Measurements from ENCODE around the gene POC1B.

Gene POC1B

DNA sequence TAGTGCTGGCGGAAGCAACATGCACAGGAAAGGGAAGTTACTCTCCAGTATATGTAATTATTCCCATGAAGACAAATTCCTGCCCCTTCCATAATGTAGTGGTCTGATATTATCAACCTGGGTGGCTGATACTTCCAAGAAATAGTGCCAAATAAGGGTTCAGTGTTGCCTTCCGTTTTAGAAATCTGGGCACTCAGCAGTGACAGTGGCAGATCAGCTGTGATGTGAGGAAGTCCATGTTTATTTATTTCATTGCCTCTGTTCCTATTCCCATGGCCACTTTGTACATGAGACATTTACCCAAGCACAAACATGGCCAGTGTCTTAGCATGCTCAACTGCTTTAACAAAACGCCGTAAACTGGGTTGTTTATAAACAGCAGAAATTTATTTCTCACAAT lies 20.3 kb upstream of the POC1B start:
- H3K4me3 ChIP-seq (ENCODE audit: low read length) = no peak overlapping the region
- TF ChIP-seq ZNF274 (IDR thresholded peaks at IDR 0.05; ENCODE audit: low read depth, low read length) = no peak

DNA sequence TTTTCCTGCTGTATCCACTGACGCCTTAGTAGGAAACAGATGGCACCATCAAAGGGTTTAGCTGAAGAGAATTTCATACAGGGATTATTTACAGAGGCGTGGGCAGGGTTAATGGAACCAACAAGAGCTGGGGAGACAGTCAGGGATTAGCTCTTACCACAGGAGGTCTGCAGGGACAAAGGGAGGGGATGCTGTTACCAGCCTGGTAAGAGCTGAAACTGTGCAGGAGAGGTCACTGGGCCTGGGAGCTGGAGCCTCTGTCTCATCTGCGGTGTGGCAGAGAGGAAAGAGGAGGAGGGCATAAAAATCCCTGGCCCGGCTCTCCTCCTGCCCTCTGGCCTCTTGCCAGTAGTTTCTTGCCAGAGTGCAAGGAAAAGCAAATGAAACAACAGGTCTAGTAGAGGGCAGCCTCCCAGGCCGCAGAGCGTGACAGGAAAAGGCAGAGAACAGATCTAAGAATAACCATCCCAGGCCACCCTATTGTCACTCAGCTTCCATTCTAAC lies 18.9 kb upstream of the POC1B start:
- no peak overlapping the region for H3K4me3 ChIP-seq (ENCODE audit: low read length)
- TF ChIP-seq ZNF274 (IDR thresholded peaks at IDR 0.05; ENCODE audit: low read depth, low read length) = no peak

DNA sequence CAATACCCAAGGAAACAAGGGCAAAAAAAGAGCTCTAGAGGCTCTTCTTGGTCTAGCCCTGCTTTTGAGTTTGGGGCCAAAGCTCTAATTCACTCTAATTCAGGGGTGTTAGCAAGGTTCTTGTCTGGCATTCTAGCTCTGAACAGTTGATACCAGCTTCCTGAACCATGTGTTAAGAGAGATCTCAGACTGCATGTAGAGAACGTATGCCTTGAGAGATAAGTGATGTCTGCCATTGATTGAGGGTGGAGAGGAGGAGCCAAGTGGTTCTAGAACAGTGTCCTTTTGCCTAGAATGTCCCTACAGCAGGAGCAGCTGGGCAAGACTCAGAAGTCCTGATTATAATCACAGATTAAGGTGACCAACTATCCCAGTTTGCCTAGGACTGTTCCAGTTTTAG lies 18.2 kb upstream of the POC1B start:
- no peak overlapping the region for H3K4me3 ChIP-seq (ENCODE audit: low read length)
- TF ChIP-seq ZNF274 (IDR thresholded peaks at IDR 0.05; ENCODE audit: low read depth, low read length) = no peak

DNA sequence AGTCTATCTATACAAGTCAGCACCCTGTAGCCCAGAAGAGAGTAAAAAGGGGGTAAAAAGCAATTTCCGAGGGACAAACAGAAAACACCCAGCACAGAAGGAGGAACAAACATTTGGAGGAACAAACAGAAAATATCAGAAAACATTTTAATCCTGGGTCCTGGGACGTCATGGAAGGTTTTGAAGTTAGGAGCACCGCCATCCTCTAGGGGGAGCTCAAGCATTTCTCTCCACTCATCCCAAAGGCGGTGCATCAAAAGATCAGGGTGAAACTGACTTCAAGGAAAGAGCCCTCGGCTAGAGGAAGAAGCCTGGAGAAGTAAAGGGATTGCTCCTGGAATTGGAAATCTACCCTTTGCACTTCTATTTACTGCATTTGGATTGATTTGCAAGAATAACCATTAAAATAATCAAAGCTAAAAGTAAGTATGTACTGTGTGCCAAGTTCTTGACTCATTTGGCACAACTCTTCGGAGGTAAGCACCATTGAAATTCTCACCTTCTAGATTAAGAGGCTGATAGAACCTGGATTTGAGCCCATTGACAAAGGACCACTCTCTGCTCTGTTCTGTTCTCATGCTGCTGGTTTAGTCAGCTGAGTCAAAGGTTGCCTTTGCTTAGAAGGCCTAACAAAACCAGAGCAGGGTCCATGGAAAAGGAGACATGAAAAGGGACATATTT lies 17.2 kb upstream of the POC1B start:
- H3K4me3 ChIP-seq (ENCODE audit: low read length) = no peak overlapping the region
- no peak for TF ChIP-seq ZNF274 (IDR thresholded peaks at IDR 0.05; ENCODE audit: low read depth, low read length)

DNA sequence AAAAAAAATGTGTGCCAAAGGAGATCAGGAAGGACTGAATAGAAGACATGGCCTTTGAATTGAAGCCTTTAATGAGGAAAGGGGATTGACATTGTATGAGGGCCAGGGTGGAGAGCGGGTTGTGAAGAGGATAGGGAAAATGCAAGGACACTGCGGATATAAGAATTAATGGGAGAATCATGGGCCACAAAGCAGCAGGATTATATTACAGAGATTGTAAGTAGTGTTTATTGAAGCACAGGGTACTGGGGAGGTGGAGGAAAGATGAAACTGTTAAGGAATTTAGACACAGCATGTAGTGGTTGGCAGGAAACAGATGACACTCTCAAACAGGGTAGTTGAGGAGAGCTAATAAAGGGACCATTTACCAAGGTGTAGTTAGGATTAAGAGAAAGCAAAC lies 16.4 kb upstream of the POC1B start:
- H3K4me3 ChIP-seq (ENCODE audit: low read length) = no peak overlapping the region
- TF ChIP-seq ZNF274 (IDR thresholded peaks at IDR 0.05; ENCODE audit: low read depth, low read length) = no peak

DNA sequence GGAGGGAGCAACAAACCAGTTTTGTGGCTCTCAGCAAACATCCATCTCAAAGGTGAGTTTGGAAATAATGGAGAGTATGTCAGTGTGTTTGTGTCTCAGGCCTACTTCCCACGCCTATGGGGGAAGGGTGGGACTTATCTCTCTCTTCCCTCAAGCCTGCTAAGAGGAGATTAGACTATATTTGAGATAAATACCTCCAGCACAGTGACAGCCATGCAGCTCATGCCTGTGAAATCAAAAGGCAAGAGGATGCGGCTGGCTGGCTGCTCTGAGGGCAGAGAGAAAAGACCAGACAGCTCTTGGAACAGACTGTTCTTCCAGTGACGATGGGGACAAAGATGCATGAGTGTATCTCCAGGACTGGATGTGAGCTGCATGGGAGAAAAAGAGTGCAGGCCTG lies 14.7 kb upstream of the POC1B start:
- no peak for TF ChIP-seq ZNF274 (IDR thresholded peaks at IDR 0.05; ENCODE audit: low read depth, low read length)
- H3K4me3 ChIP-seq (ENCODE audit: low read length) = no peak overlapping the region

DNA sequence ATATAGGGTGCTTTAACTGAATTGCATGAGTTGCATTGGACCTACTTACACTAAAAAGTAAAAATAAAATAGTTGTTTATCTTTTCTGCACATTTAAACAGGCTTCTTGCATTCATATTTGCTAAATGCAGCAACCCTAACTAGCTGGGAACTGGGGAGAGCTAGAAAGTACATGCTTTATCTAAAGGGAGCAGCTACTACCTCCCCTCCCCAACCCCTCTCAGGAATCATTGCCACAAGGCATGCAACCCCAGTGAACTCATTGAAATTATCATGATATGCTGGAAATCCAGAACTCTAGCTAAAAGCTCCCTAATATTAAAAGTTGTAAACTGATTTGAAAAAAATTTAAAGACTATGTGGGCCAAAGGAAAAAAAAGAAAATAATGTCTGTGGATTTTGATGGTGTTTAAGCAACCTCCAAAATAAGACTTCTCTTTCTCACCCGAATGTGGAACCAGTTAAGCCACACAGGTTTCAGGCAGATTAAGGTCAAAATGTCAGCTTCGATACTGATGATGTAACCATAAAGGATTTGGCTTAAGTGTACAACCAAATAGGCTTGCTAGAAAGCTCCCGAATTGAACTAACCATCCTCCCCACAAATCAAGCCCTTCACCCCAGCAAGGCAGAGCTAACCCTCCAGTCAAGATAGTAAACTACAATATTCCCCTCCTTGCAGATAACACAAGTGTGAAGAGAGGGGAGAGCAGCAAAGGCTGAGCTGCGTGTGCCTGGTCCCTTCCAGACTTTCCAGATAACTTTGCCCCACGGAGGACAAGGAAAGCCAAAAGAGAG lies 13.8 kb upstream of the POC1B start:
- H3K4me3 ChIP-seq (ENCODE audit: low read length) = no peak overlapping the region
- TF ChIP-seq ZNF274 (IDR thresholded peaks at IDR 0.05; ENCODE audit: low read depth, low read length) = no peak

DNA sequence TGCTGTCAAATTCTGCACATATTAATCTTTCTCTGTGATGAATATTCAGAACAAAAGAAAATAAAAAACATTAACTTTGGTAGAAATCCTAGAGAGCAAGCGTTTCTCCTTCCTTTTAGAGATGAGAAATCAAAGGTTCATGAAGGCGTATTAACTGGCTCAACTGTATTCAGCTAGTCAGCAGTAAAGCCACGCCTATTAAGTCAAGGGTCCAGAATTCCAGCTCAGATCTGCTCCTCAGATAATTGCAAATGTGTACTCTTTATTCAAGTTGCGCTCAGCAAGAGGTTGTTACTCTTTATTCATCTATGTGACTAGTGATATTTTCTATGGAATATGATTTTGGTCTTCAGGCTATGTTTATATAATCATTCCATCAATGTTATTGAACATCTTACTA lies 13.1 kb upstream of the POC1B start:
- no peak overlapping the region for H3K4me3 ChIP-seq (ENCODE audit: low read length)
- no peak for TF ChIP-seq ZNF274 (IDR thresholded peaks at IDR 0.05; ENCODE audit: low read depth, low read length)

DNA sequence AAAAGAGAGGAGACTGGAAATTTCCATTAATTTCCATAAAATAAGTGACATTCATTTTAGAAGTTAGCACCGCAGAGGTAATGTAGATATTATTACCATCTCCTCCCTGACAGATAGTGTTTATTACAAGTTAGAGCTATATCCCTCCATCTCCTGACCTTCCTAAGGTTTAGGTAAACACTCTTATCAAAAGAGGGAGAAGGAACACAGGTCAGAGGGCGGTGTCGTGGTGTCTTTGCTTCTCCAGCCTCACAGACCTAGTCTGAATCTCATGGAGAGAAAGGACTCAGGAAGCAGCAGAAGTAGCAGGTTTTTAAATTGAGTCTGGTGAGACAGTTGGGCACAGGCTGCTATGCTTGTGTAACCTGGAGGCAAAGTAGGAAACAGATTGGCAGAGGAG lies 11.5 kb upstream of the POC1B start:
- TF ChIP-seq ZNF274 (IDR thresholded peaks at IDR 0.05; ENCODE audit: low read depth, low read length) = no peak
- no peak overlapping the region for H3K4me3 ChIP-seq (ENCODE audit: low read length)

DNA sequence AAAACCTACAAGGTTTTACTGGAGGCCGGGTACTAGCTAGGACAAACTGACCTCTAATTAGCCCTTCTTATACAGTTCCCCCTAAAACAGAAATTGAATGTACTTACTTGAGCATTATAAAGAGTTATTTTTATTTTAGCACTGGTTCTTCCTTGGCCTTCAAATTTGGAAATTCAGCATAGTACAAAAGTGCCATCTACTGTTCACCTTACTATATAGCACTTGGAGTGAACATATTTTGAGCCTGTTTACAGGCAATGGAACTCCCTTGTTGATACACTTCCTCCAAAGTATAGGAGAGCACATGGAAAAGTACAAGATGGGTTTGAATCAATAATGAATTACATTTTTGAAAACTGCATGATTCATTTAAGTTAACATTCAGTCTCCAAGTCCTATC lies 3.9 kb upstream of the POC1B start:
- no peak overlapping the region for H3K4me3 ChIP-seq (ENCODE audit: low read length)
- no peak for TF ChIP-seq ZNF274 (IDR thresholded peaks at IDR 0.05; ENCODE audit: low read depth, low read length)

DNA sequence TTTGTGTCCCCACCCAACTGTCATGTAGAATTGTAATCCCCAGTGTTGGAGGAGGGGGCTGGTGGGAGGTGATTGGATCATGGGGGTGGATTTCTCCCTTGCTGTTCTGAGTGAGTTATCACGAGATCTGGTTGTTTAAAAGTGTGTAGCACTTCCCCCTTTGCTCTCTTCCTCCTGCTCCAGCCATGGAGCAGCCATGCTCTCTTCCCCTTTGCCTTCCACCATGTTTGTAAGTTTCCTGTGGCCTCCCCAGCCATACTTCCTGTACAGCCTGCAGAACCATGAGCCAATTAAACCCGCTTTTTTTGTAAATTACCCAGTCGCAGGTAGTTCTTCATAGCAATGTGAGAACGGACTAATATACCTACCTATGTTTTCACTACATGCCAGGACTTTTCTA lies 2.6 kb upstream of the POC1B start:
- TF ChIP-seq ZNF274 (IDR thresholded peaks at IDR 0.05; ENCODE audit: low read depth, low read length) = no peak
- no peak overlapping the region for H3K4me3 ChIP-seq (ENCODE audit: low read length)

DNA sequence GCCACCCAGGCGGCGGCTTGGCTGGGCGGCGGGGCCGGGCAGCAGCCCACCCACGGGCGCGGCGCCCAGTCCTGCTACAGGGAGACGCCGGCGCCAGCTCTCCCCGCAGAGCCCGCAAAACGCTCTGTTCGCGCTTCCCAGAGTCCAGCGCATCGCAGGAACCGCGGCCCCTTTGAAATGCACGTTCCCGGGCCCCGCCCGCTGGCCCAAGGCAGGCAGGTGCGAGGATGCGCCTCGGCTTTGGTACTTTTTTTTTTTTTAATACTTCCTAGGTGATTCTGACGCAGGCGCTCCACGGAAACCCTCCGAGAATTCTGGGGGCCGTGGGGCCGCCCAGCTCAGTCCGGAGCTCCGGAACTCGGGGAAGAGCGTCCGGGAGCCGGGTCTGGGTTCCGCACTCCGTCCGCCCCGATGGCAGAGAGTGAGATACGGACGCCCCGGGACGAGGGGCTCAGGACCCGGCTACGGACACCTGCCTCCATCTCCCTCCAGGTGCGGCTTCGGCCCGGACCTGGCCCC lies 483 bp downstream of the POC1B start:
- peak overlapping the region; percentile 86 for H3K4me3 ChIP-seq (ENCODE audit: low read length)
- no peak for TF ChIP-seq ZNF274 (IDR thresholded peaks at IDR 0.05; ENCODE audit: low read depth, low read length)

DNA sequence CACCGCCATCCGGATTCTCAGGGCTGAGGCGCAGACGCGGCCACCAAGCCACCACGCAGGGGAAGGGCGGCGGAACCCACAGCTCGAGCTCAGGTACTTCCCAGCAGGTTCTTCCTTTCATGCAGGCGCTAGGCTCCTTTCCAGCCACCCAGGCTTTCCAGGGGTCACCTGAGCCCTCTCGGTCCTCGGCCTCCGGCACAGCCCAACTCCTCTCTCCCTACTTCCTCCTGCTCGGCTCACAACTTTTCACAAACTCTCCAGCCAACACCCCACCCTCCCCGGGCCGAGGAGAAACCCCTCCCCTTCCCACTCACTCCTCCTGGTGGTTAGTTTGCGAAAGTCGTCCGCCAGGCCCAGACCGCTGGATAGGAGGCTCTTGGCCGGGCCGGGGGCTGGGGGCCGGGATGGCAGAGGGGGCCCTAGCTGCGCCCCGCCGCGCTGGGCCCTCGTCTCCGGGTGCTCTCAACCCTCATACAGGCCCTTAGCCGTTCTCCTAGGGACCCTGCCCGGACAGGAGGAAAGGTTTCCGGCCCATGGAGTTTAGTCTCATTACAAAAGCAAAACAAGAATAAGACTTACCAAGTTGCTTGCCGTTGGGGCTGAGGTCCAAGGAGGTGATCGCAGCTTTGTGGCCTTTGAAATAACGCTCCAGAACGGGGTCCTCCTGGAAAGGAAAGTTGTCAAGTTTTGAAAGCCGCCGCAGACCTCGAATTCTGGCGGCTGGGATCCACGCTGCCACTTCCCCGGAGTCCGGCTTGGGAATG lies 1.1 kb downstream of the POC1B start, which contains the start of gene GALNT4:
GALNT4 (minus strand) TSS at position 256 of the 764 bp plus-strand sequence; CDS start at position 9, 247 bp downstream.
- H3K4me3 ChIP-seq (ENCODE audit: low read length) = peak within 1 kb of the TSS; percentile 86
- no peak for TF ChIP-seq ZNF274 (IDR thresholded peaks at IDR 0.05; ENCODE audit: low read depth, low read length)

DNA sequence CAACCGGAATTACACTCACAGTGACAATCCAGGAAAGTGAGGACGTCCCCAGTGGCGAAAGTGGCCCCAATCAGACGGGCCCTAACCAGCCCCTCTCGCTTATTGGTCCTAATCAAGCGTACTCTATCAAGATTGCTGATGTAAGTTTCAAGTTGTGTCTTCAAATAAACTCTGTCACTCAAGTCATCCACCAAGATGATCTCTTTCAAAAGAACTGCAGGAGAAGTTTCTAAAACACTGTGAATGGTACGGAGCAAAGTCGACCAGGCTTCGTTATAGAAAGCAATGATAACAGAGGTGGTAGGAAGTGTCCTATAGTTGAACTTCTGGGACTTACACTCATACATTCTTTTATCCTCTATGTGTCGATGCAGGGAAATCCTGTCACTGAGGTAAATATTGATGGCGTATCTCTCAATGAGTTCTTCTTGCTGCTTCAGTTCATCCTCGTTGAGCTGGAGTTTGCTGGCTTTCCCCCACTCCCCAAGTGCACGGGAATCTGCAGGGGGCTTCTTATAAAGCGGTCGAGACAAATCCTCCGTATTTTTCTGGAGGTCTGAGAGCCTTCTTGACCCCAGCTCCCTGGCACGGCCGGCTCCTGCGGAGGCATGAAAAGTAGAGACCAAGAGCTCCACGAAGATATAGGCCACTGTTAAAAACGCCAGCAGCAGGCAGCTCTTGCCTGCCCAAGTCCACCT lies 1.9 kb downstream of the POC1B start:
- H3K4me3 ChIP-seq (ENCODE audit: low read length) = peak overlapping the region; percentile 86
- no peak for TF ChIP-seq ZNF274 (IDR thresholded peaks at IDR 0.05; ENCODE audit: low read depth, low read length)
